Stomach (tissue), 9 donors: ENCODE measurements around the gene PGM3. TPM values are rescaled to one million over a fixed set of nuclear protein-coding genes. Genes with fewer than 3 reads are reported as not detected.
"Not testable (repeated sequence)": the region's sequence is repeated elsewhere in the genome, so short reads cannot be mapped to it uniquely, and the experiment has no call there.

Source experiments
- DNase-seq, 2 donors: peaks; one replicate each; pipeline versions ENCODE4 v3.0.0 to v3.0.0-alpha.2; 2013 to 2019
- H3K27ac ChIP-seq, 5 donors: fragments of 200-600 bp in 4 of 5; sonication (generic) in 4 of 5; one replicate each; pipeline ENCODE4 v1.5.1; 2013 to 2019; ENCODE audit warnings: mild to moderate bottlenecking in 1 of 5, moderate library complexity in 1 of 5
- H3K27me3 ChIP-seq, 3 donors: fragments of 200-600 bp; sonication (generic); one replicate each; pipeline ENCODE4 v1.5.1; 2017 to 2019; ENCODE audit warnings: mixed run types in 1 of 3
- H3K36me3 ChIP-seq, 4 donors: fragments of 200-600 bp; sonication (generic); 1 replicate in 3 of 4; 2 replicates in 1 of 4; pipeline ENCODE4 v1.5.1; 2016 to 2019
- H3K4me1 ChIP-seq, 4 donors: fragments of 200-600 bp; sonication (generic); one replicate each; pipeline ENCODE4 v1.5.1; 2016 to 2019
- H3K4me3 ChIP-seq, 4 donors: fragments of 200-600 bp; sonication (generic) in 3 of 4; one replicate each; pipeline ENCODE4 v1.5.1; 2016 to 2019; ENCODE audit warnings: mild to moderate bottlenecking in 1 of 4
- H3K9me3 ChIP-seq, 4 donors: fragments of 200-600 bp; sonication (generic); one replicate each; pipeline ENCODE4 v1.5.1; 2016 to 2019
- EP300 ChIP-seq: sonication (generic); formaldehyde crosslinking; IDR thresholded peaks from one replicate; pipeline ENCODE4 v1.6.1; 2017; ENCODE audit warnings: antibody characterized with exemption
- POLR2A ChIP-seq, 4 donors: fragments of 450-650 bp; IDR thresholded peaks; one replicate each; pipeline ENCODE4 v1.6.1; 2016; ENCODE audit warnings: antibody characterized with exemption in 4 of 4, control low read depth in 2 of 4, mild to moderate bottlenecking in 1 of 4, moderate library complexity in 1 of 4
- POLR2AphosphoS5 ChIP-seq, 3 donors: sonication (generic); formaldehyde crosslinking; IDR thresholded peaks; one replicate each; pipeline ENCODE4 v1.6.1; 2016; ENCODE audit warnings: antibody characterized with exemption in 3 of 3
- WGBS, 5 donors: extraction: QIAGEN DNeasy Blood & Tissue Kit in 3 of 5; methylation state at CpG; one replicate each; pipeline versions ENCODE4 v1.1.5 to v1.1.7; 2013 to 2018; 5-methylcytosine and 5-hydroxymethylcytosine counted together
- intact Hi-C: fragments of 100-400 bp; cut with DNase I; formaldehyde crosslinking; loops from one replicate; pipeline ENCODE4 v1.15.1; 2023; ENCODE audit warnings: low total_unique reads
- polyA plus RNA-seq, 3 donors: library from polyadenylated mRNA; stranded (reverse); fragments of 200-250 nt; gene quantifications; one replicate each; pipeline ENCODE4 v1.2.3, GENCODE V29; 2013
- total RNA-seq, 5 donors: library from RNA; depleted of rRNA; stranded (reverse); fragments of >200 nt; gene quantifications; one replicate each; pipeline versions ENCODE4 v1.1.0 to v1.2.3, GENCODE V29; 2014 to 2016
- TF ChIP-seq, protein P1 (sequence below), 7 experiments: fragments of 450-650 bp in 4 of 7; fragments of 200-600 bp in 3 of 7; sonication (generic) in 3 of 7; IDR thresholded peaks; one replicate each; pipeline ENCODE4 v1.5.1; 2016 to 2019; ENCODE audit warnings: antibody characterized with exemption in 7 of 7, control low read depth in 2 of 7, mild to moderate bottlenecking in 1 of 7
- donor health status: healthy with polysubstance abuse.
- donor health status: Bipolar disorder and iron deficiency.
- donor health status: healthy.

Gene PGM3
- total and polyA plus RNA-seq, 8 donors: 0.58 to 96.4 (median 19.6) TPM

GRCh38 chr6:83199173-83199862 is 6.3 kb upstream of the PGM3 start:
- Histone ChIP-seq H3K4me1 (peaks cover 0 to 60% (median 11%) of the 10 kb centered on the region in 4 donors), H3K27me3 (no peaks in the 10 kb centered on the region), H3K4me3 (no peak overlapping the region), H3K27ac (peak overlapping the region in 1 of 5 donors; percentile 29), H3K36me3 (peaks cover 0 to 22% (median 20%) of the 10 kb centered on the region in 4 donors), H3K9me3 (no peaks in the 10 kb centered on the region)
- TF ChIP-seq, protein P1, sequence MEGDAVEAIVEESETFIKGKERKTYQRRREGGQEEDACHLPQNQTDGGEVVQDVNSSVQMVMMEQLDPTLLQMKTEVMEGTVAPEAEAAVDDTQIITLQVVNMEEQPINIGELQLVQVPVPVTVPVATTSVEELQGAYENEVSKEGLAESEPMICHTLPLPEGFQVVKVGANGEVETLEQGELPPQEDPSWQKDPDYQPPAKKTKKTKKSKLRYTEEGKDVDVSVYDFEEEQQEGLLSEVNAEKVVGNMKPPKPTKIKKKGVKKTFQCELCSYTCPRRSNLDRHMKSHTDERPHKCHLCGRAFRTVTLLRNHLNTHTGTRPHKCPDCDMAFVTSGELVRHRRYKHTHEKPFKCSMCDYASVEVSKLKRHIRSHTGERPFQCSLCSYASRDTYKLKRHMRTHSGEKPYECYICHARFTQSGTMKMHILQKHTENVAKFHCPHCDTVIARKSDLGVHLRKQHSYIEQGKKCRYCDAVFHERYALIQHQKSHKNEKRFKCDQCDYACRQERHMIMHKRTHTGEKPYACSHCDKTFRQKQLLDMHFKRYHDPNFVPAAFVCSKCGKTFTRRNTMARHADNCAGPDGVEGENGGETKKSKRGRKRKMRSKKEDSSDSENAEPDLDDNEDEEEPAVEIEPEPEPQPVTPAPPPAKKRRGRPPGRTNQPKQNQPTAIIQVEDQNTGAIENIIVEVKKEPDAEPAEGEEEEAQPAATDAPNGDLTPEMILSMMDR (IDR thresholded peaks at IDR 0.05): no peak
- TF ChIP-seq POLR2AphosphoS5 (IDR thresholded peaks at IDR 0.05) (no peak), EP300 (no peak), POLR2A (IDR thresholded peaks at IDR 0.05) (no peak)
- intact Hi-C loops: no loop called here
- no peak for DNase-seq
- WGBS, 5 donors: 70 to 82% (median 76%) methylated on average over 5 of the region's 5 CpGs

- Histone ChIP-seq H3K4me1 (peaks cover 0 to 66% (median 16%) of the 10 kb centered on the region in 4 donors), H3K27ac (peak overlapping the region in 1 of 5 donors; percentile 29), H3K4me3 (no peak overlapping the region), H3K9me3 (no peaks in the 10 kb centered on the region), H3K36me3 (peaks cover 0 to 22% (median 20%) of the 10 kb centered on the region in 4 donors), H3K27me3 (no peaks in the 10 kb centered on the region)
- WGBS, 5 donors: 71 to 90% (median 83%) methylated on average over 4 of the region's 4 CpGs
- intact Hi-C loops: no loop called here
- TF ChIP-seq, protein P1 (IDR thresholded peaks at IDR 0.05): no peak
- TF ChIP-seq POLR2AphosphoS5 (IDR thresholded peaks at IDR 0.05) (no peak), POLR2A (IDR thresholded peaks at IDR 0.05) (no peak), EP300 (no peak)
- no peak for DNase-seq
Observed at GRCh38 chr6:83198486-83199172, 5.6 kb upstream of the PGM3 start.

DNA sequence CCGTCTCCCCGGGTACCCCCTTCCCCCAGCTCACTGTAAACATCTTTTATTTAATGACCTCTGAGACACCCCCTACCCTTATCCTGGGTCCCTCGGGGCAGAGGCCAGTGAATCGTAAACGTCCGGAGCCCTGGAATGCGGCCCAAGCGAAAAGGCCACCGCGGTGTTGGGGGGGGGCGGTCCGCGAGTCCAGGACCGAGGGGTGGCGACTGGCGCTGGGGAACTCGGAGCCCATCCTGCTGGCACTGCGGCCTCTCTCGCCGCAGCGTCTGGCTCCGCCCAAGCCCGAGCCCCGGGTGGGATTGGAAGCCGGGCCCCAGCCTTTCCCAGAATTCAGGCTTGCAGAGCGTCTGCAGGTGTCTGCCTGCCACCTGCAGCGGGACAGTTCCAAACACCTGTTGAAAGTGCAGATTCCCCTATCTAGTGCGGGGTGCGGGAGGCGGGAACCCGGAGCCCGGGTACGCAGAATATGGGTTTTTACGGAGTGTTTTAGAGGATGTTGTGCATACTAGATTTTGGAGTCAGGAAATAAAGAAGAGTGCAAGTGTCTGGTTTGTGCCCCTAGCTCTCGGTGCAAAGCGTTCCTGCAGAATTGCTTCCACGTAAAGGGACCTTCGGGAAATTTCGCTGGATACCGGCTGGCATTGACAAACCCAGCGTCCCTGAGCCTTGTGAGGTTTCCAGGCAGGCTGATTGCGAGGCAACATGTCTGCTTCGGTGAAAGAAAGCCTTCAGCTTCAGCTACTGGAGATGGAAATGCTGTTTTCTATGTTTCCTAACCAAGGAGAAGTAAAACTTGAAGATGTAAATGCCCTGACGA is 892 bp upstream of the PGM3 start:
- Histone ChIP-seq H3K4me3 (peak overlapping the region; percentile 87 to 98 (median 93)), H3K36me3 (peaks cover 0 to 28% (median 24%) of the 10 kb centered on the region in 4 donors), H3K4me1 (peaks cover 3 to 73% (median 35%) of the 10 kb centered on the region in 4 donors), H3K27me3 (no peaks in the 10 kb centered on the region), H3K9me3 (no peaks in the 10 kb centered on the region), H3K27ac (peak overlapping the region; percentile 88 to 92 (median 91))
- TF ChIP-seq EP300: no peak
- TF ChIP-seq, protein P1 (IDR thresholded peaks at IDR 0.05): no peak
- no peak for TF ChIP-seq POLR2A (IDR thresholded peaks at IDR 0.05)
- no peak for TF ChIP-seq POLR2AphosphoS5 (IDR thresholded peaks at IDR 0.05)
- 3 to 13% (median 4%) methylated on average over 12 to 44 of the region's 44 CpGs for WGBS, 5 donors
- intact Hi-C loops: no loop called here
- DNase-seq: peak; percentile 51 to 74

DNA sequence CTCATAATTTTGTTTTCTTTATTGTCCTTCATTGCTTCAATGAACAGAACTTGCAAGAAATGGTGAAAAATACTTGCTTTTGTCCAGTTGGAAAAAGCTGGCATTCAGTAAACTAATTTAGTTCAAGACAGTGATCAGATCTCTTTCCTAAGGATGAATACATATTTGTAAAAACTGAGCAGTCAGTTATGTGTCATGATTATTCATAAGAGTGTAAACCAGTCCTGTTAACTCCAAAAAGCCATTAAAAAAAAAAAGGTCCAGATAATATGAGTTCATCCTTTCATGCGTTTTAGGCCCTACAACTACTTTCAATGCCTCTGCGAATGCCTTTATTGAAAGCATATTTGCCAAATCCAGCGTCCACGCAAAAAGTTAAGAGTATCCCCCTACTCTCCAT is 609 bp downstream of the PGM3 start:
- H3K27me3 ChIP-seq: no peaks in the 10 kb centered on the region
- no peak for DNase-seq
- peak overlapping the region; percentile 87 to 98 (median 93) for H3K4me3 ChIP-seq
- intact Hi-C loops: no loop called here
- no peaks in the 10 kb centered on the region for H3K9me3 ChIP-seq
- peak overlapping the region; percentile 88 to 92 (median 91) for H3K27ac ChIP-seq
- peaks cover 2 to 36% (median 33%) of the 10 kb centered on the region in 4 donors for H3K36me3 ChIP-seq
- no peak for TF ChIP-seq POLR2A (IDR thresholded peaks at IDR 0.05)
- 0 to 2% (median 1%) methylated on average over 4 of the region's 4 CpGs for WGBS, 5 donors
- H3K4me1 ChIP-seq: peaks cover 3 to 58% (median 37%) of the 10 kb centered on the region in 4 donors

GRCh38 chr6:83191974-83192373 is 1.1 kb downstream of the PGM3 start:
- 72 to 88% (median 79%) methylated on average over 14 to 18 of the region's 18 CpGs for WGBS, 5 donors
- H3K9me3 ChIP-seq, DNase-seq, intact Hi-C loops, H3K27me3 ChIP-seq: not testable (repeated sequence)
- peak overlapping the region in 1 of 5 donors; percentile 91 for H3K27ac ChIP-seq
- H3K36me3 ChIP-seq: peaks cover 4 to 36% (median 32%) of the 10 kb centered on the region in 4 donors
- peaks cover 3 to 53% (median 37%) of the 10 kb centered on the region in 4 donors for H3K4me1 ChIP-seq
- peak overlapping the region; percentile 87 to 98 (median 93) for H3K4me3 ChIP-seq
